ENCODE data around the gene ACTC1.

ACTC1 gene

DNA sequence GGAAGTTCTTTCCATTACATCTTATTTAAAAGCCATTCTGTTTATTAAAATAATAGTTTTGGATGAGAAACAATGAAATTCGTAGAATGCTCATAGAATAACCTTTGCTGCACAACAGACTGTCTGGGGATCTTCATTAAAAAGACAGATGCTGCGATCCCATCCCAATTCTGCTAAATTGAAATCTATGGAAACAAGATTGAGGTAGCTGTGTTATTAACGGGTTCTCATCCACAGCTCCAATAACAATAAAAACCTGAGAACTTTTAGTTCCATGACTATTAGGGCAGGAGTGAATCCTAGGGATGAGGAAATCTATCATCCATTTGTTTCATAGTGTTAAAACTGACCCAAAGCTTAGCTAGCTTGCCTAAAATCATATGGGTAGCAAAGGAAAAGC is 38.1 kb downstream of the ACTC1 start:
- no peak for DNase-seq (ENCODE audit: low spot score)

DNA sequence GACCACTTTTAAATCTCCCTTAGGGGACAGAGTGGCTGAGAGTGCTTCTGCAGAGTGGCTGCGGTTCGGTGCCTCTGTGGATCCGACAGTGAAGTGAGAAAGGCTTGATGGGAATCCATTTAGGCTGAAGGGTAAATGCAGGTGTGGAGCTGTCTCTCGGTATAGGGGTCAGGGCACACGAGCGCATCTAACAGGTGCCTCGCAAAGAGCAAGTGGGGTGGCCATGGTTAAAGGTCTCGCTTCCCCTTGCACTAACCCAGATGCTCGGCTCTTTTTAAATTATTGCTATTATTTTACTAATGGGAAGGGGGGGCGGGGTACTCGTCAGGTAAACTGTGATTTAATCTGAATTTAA is 40.0 kb downstream of the ACTC1 start:
- DNase-seq (ENCODE audit: low spot score): no peak

DNA sequence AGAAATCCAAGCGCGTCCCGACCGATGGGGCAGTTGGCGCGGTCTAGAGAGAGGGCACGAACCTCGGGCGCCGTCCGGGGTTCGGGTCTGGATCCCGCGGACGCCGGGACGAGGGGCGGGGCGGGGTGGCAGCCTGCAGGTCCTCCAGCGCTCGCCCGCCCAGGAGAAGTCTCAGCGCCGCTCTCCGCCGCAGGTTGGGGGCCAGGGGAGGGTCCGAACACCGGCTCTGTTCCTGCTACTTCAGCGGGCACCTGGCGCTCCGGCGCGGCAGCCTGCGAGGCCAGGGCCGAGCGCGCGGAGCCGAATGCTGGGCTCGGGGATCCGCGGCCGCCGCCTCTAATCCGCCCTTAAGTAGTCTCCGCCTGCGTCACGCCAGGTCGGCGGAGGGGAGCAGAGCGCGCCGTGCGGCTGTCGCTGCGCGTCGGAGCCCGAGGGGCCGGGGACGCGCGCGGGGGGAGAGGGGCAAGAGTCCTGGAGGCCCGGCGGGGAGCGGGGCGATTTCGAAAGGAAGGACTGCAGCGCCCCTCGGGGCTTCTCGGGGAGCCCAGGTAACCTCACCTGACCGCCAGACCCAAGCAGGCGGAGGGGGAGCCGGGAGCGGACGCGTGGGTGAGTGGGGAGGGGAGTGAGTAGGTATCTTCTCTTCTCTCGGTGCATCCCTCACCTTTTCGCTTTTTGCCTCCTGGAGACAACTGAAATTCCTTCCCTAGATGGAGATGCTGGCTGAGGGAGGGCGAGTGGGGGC is 40.5 kb downstream of the ACTC1 start, which contains the start of gene GJD2:
Gene GJD2 (minus strand): TSS at position 325 of the 745 bp plus-strand sequence. CDS start 510 bp downstream, outside the sequence.
- no peak for DNase-seq (ENCODE audit: low spot score)

DNA sequence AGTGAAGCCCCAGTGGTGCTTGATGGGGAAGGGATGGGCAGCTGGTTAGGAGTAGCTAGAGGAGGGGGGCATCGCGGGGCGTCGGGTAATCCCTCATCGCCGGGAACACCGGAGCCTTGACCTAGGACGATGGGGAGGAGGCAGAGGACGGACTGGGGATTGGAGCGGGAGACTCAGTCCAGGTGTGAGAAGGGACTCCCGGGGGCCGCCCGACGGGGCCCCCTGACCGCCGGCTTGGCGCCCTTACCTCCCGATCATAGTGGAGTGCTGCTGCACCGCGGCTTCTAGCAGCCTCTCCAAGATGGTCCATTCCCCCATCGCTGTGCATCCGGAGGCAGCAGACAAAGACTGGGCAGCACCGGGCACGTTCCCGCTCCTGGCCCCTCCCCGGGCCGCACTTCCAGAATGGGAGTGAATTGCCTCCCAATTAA is 41.2 kb downstream of the ACTC1 start:
- DNase-seq (ENCODE audit: low spot score): no peak

DNA sequence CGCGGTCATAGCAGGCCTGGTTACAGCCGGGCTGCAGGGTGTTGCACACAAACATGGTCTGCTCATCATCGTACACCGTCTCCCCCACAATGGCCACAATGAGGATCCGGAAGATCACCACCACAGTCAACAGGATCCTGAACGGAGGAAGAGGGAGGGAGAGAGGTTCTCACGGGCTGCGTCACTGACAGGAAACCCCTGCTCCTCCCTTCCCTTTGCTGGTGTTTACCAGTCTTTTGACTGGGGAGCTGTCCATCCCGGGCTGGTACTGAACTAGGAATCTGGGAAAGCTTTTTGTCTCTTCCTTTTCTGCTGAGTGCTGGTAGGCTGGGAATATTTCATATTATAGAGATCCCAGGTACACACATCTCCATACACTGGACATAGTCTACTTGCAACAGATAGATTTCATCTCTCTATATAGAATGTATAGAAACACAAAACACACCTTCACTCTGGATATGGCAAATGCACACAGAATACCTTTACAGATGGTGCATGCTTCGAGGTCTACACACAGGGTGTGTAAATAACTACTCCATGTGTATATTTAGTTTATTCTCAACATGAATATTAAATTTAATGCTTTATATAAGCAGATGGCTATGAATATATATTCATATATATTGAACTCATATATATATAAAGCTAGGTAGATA is 42.0 kb downstream of the ACTC1 start:
- DNase-seq (ENCODE audit: low spot score): peak; percentile 47

DNA sequence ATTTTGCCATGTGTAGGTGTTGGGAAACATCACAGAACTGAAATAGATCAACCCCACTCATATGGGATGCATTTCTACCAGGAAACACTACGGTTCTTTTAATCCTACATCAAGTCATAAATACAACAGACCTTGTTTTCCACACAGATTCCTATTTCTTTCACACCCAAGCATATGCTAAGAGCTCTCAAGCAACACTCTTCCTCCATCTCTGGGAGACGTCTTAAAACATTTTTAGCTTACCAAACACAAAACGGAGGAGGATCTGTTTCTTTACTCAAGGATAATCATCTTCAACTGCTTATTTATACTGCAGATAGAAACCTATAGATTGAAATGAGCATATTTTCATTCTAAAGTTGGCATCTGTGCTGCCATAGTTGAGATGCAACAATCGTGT is 45.7 kb downstream of the ACTC1 start:
- no peak for DNase-seq (ENCODE audit: low spot score)
